ENCODE results near the gene SRPK2. TPM values are rescaled to one million over a fixed set of nuclear protein-coding genes. Genes with fewer than 3 reads are reported as not detected.
"Not testable (repeated sequence)": the region's sequence is repeated elsewhere in the genome, so short reads cannot be mapped to it uniquely, and the experiment has no call there.

SRPK2 gene
- total RNA-seq, 3 donors from 2014 or later, result 44.6 to 68.2 (median 60.6) TPM

DNA sequence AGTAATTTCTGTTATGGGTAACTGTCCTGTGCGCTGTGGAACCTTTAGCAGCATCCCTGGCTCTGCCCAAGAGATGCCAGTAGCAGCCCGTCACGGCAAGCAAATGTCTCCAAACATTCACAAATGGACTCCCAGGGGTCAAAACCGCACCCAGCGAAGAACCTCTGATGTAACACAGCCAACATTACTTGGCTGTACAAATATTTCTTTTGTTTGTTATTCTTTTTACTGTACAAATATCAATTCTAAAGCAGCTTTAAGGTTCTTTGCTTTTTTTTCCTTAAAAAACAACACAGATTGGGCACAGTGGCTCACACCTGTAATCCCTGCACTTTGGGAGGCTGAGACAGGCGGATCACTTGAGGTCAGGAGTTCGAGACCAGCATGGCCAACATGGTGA lies 192.2 kb downstream of the SRPK2 start:
- intact Hi-C loops (cut with DNase I; ENCODE audit: low total_unique reads), result no loop called here
- Histone ChIP-seq H3K36me3 (no peaks in the 10 kb centered on the region), H3K27ac (no peak overlapping the region), H3K4me3 (no peak overlapping the region), H3K4me1 (no peaks in the 10 kb centered on the region), H3K9me3 (no peaks in the 10 kb centered on the region), H3K27me3 (no peaks in the 10 kb centered on the region)
- DNase-seq (ENCODE audit: low spot score in 2 of 2), result no peak
- TF ChIP-seq, protein P1, sequence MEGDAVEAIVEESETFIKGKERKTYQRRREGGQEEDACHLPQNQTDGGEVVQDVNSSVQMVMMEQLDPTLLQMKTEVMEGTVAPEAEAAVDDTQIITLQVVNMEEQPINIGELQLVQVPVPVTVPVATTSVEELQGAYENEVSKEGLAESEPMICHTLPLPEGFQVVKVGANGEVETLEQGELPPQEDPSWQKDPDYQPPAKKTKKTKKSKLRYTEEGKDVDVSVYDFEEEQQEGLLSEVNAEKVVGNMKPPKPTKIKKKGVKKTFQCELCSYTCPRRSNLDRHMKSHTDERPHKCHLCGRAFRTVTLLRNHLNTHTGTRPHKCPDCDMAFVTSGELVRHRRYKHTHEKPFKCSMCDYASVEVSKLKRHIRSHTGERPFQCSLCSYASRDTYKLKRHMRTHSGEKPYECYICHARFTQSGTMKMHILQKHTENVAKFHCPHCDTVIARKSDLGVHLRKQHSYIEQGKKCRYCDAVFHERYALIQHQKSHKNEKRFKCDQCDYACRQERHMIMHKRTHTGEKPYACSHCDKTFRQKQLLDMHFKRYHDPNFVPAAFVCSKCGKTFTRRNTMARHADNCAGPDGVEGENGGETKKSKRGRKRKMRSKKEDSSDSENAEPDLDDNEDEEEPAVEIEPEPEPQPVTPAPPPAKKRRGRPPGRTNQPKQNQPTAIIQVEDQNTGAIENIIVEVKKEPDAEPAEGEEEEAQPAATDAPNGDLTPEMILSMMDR (IDR thresholded peaks at IDR 0.05), result no peak

DNA sequence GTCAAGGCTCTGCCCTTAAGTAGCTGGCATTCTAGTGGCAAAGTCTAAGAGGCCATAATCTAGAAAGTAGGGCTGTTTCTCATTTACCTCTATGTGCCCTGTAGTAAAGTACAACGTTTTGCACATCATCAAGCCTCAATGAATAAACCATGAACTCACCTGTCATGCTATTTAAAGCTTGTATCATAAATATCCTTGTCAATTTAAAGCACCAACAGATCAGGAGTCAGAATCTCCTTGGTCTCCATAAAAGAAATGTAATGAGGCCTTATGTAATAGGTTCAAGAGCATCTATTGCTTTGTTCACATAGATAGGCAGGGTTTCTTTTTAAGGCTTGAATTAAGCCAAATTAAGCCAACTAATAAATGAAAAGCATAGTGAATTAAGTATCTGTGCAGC lies 192.8 kb downstream of the SRPK2 start:
- no peaks in the 10 kb centered on the region for H3K36me3 ChIP-seq
- TF ChIP-seq POLR2A (IDR thresholded peaks at IDR 0.05) (no peak), POLR2AphosphoS5 (IDR thresholded peaks at IDR 0.05) (no peak)
- TF ChIP-seq, protein P1 (IDR thresholded peaks at IDR 0.05), result no peak
- DNase-seq (ENCODE audit: low spot score in 2 of 2), result no peak
- no peak overlapping the region for H3K27ac ChIP-seq
- intact Hi-C loops (cut with DNase I; ENCODE audit: low total_unique reads), result no loop called here
- H3K9me3 ChIP-seq, result no peaks in the 10 kb centered on the region
- H3K4me1 ChIP-seq, result no peaks in the 10 kb centered on the region
- H3K4me3 ChIP-seq, result no peak overlapping the region
- no peaks in the 10 kb centered on the region for H3K27me3 ChIP-seq

DNA sequence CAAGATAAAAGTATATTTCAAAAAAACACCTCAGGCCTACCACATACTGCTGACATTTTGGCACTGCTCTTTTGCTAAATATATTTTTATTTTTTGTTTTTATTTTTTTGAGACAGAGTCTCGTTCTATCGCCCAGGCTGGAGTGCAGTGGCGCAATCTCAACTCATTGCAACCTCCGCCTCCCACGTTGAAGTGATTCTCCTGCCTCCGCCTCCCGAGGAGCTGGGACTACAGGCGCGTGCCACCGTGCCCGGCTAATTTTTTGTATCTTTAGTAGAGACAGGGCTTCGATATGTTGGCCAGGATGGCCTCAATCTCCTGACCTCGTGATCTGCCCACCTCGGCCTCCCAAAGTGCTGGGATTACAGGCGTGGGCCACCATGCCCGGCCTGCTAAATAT lies 193.8 kb downstream of the SRPK2 start:
- H3K4me3 ChIP-seq; H3K9me3 ChIP-seq; H3K27ac ChIP-seq; H3K4me1 ChIP-seq; intact Hi-C loops (cut with DNase I; ENCODE audit: low total_unique reads); DNase-seq (ENCODE audit: low spot score in 2 of 2); H3K36me3 ChIP-seq; H3K27me3 ChIP-seq: not testable (repeated sequence)

DNA sequence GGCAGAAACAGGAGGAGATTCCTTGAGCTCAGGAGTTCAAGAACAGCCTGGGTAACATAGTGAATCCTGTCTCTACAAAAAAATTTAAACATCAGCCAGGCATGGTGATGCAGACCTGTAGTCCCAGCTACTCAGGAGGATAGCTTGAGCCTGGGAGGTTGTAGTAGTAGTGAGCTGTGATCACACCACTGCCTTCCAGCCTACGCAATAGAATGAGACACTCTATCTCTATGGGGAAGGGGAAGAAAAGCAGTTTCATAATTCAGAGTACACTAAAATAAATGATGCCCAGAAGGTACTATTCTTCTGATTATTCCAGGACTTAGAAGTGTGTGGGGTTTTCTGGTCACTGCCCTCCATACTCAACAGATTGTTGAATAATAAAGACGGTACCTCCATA lies 197.4 kb downstream of the SRPK2 start:
- H3K4me1 ChIP-seq, result no peaks in the 10 kb centered on the region
- TF ChIP-seq, protein P1 (IDR thresholded peaks at IDR 0.05), result no peak
- no peak for TF ChIP-seq POLR2A (IDR thresholded peaks at IDR 0.05)
- no peak for TF ChIP-seq POLR2AphosphoS5 (IDR thresholded peaks at IDR 0.05)
- intact Hi-C loops (cut with DNase I; ENCODE audit: low total_unique reads), result no loop called here

DNA sequence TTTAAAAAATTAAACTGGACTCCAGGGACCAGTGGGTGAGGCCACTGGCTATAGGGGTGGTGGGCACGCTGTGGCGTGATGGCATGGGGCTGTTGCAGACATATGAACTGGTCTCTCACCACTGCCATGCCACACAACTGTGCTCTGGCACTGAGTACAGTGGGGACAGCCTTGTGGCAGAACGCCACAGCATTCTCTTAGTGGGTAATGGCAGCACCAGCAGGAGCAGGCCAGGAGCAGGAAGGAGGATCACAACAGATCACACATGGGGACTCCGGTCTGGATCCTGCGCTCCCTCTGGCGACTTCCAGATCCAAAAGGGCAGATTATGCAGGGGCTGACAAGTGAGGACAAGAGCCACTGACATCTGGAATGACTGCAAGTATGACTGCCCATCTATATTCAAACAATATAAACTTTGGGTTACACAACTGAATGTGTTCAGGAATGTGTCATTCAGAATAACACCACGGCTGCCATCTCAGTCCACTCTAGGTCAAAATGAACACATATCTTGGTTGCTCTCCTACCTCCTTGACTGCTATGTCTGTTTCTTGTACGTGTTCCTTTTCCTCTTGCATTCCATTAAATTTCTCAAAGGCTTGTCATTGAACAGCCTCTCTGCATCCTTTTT lies 198.7 kb downstream of the SRPK2 start:
- H3K4me3 ChIP-seq, result no peak overlapping the region
- H3K27me3 ChIP-seq, result no peaks in the 10 kb centered on the region
- TF ChIP-seq POLR2A (IDR thresholded peaks at IDR 0.05), result no peak
- TF ChIP-seq, protein P1 (IDR thresholded peaks at IDR 0.05), result no peak
- H3K36me3 ChIP-seq, result no peaks in the 10 kb centered on the region
- intact Hi-C loops (cut with DNase I; ENCODE audit: low total_unique reads), result no loop called here
- H3K9me3 ChIP-seq, result no peaks in the 10 kb centered on the region
- H3K27ac ChIP-seq, result no peak overlapping the region
- no peak for DNase-seq (ENCODE audit: low spot score in 2 of 2)
- H3K4me1 ChIP-seq, result no peaks in the 10 kb centered on the region

More for the DNA sequence above, 197.4 kb downstream of the SRPK2 start:
- Histone ChIP-seq H3K36me3 (no peaks in the 10 kb centered on the region), H3K27me3 (no peaks in the 10 kb centered on the region), H3K4me3 (no peak overlapping the region), H3K27ac (no peak overlapping the region), H3K9me3 (no peaks in the 10 kb centered on the region)
- DNase-seq (ENCODE audit: low spot score in 2 of 2), result no peak

DNA sequence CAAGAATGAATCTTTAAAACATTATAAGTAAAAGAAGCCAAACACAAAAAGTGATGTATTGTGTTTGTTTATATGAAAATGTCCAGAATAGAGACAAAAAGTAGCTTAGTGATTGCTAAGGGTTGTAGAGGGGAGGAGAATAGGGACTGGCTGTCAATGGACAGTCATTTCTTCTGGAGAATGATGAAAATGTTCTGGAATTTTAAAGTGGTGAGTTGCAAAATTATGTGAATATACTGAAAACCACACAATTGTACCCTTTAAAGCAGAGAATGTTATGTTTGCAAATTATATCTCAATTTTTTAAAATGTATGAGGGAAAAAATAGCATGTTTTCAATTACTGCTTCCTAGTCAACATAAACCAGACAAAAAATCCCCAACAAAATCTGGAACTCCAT lies 200.5 kb downstream of the SRPK2 start:
- intact Hi-C loops (cut with DNase I; ENCODE audit: low total_unique reads), result no loop called here
- H3K27ac ChIP-seq, result no peak overlapping the region
- no peak for DNase-seq (ENCODE audit: low spot score in 2 of 2)

More for the DNA sequence above, 200.5 kb downstream of the SRPK2 start:
- Histone ChIP-seq H3K4me3 (no peak overlapping the region), H3K4me1 (no peaks in the 10 kb centered on the region), H3K9me3 (no peaks in the 10 kb centered on the region), H3K36me3 (no peaks in the 10 kb centered on the region), H3K27me3 (no peaks in the 10 kb centered on the region)
- TF ChIP-seq POLR2A (IDR thresholded peaks at IDR 0.05) (no peak), POLR2AphosphoS5 (IDR thresholded peaks at IDR 0.05) (no peak)
- TF ChIP-seq, protein P1 (IDR thresholded peaks at IDR 0.05), result no peak

Data from breast epithelium (tissue), 4 donors.